SJCRH30 (cell line): ENCODE results near the gene SH3TC2. TPM values are rescaled to one million over a fixed set of nuclear protein-coding genes. Genes with fewer than 3 reads are reported as not detected.

ENCODE experiments used
- DNase-seq, 2 experiments: peaks; one replicate each; pipeline ENCODE4 v3.0.0-alpha.2; 2015 to 2020
- H3K27ac ChIP-seq: fragments of 250-450 bp; sonication (Bioruptor Pico); 2 replicates; pipeline ENCODE4 v1.5.1; 2020; ENCODE audit warnings: mild to moderate bottlenecking, moderate library complexity
- H3K27me3 ChIP-seq: fragments of 250-450 bp; sonication (Bioruptor Pico); 2 replicates; pipeline ENCODE4 v1.5.1; 2020; ENCODE audit warnings: mild to moderate bottlenecking, moderate library complexity
- H3K36me3 ChIP-seq: fragments of 250-450 bp; sonication (Bioruptor Pico); 2 replicates; pipeline ENCODE4 v1.5.1; 2020; ENCODE audit warnings: mild to moderate bottlenecking, moderate library complexity
- H3K4me1 ChIP-seq: fragments of 250-450 bp; sonication (Bioruptor Pico); 2 replicates; pipeline ENCODE4 v1.5.1; 2020; ENCODE audit warnings: mild to moderate bottlenecking, moderate library complexity
- H3K4me3 ChIP-seq: fragments of 250-450 bp; sonication (Bioruptor Pico); 2 replicates; pipeline ENCODE4 v1.5.1; 2020; ENCODE audit warnings: mild to moderate bottlenecking, moderate library complexity
- H3K9me3 ChIP-seq: fragments of 250-450 bp; sonication (Bioruptor Pico); replicated peaks from 2 replicates; pipeline ENCODE4 v1.5.1; 2020; ENCODE audit warnings: mild to moderate bottlenecking, moderate library complexity
- total RNA-seq: library from RNA; depleted of rRNA; stranded (reverse); fragments of >200 nt; shearing (Covaris generic); gene quantifications from 2 replicates; pipeline ENCODE4 v1.2.3, GENCODE V29; 2014

Gene SH3TC2
- total RNA-seq, 1 experiment from 2014 or later = 14.1 TPM

GRCh38 chr5:149007174-149007573, 55.7 kb downstream of the SH3TC2 start:
- Histone ChIP-seq H3K27ac (no peak overlapping the region), H3K4me3 (no peak overlapping the region), H3K9me3 (no peaks in the 10 kb centered on the region), H3K27me3 (no peaks in the 10 kb centered on the region), H3K36me3 (no peaks in the 10 kb centered on the region), H3K4me1 (peaks cover 21% of the 10 kb centered on the region)
- DNase-seq = no peak

DNA sequence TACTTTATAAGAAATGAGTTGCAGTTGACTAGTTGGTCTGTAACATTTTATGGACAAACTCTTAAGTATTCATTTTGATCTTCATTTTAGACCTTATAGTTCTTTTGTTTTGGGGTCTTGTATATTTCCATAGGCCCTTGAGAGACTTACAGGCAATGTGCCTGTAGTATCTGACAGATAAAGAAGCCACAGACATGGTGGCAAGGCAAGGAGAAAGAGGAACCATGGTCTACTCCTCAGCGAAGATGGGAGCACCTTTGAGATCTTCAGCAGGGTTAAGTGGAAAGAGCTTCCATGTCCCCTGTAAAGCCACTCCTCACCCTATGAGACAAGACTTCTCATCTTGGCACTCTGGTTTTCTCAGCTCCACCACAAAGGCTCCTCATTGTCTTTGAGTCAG, 56.4 kb downstream of the SH3TC2 start:
- Histone ChIP-seq H3K4me1 (peaks cover 26% of the 10 kb centered on the region), H3K9me3 (no peaks in the 10 kb centered on the region), H3K36me3 (no peaks in the 10 kb centered on the region), H3K4me3 (no peak overlapping the region), H3K27ac (no peak overlapping the region), H3K27me3 (no peaks in the 10 kb centered on the region)
- no peak for DNase-seq

DNA sequence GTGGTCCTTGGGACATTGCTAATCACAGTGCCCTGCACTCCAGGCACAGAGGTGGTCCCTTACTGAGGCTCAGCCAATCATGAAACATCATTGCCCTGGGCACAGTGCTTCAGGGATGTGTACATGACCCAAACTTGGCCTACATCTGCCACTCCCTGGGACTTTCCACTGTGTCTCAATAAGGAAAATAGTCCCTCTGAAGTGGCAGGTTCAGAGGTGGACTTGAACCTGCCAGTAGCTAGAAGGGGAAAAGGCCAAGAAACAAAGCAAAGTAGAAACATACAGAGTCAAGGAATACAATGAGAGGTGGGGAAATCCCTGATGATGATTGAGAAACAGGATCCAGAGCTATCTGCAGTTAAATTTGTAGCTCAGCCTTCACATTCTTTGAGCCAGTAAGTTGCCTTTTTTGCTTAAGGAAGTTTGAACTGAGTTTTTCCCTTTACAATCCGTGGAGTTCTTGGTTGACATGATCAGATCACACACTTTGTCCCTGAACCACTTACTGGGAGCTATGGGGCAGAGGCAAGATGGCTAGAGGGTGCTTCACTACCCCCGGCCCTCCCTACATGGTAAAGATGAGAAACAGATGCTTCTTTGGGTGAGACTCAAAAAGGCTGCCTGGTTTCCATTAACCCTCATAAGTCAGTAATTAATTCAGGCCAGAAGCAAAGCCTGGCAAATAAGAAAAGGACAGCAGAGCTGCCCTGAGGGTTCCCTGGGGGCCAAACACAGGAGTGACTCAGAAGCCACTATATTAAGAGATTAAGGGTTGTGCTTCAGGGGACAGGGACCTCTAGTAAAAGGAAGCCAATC, 57.6 kb downstream of the SH3TC2 start:
- no peaks in the 10 kb centered on the region for H3K27me3 ChIP-seq
- H3K4me1 ChIP-seq = peaks cover 31% of the 10 kb centered on the region
- no peak overlapping the region for H3K4me3 ChIP-seq
- H3K9me3 ChIP-seq = no peaks in the 10 kb centered on the region
- no peaks in the 10 kb centered on the region for H3K36me3 ChIP-seq
- H3K27ac ChIP-seq = no peak overlapping the region
- DNase-seq = no peak

- no peak overlapping the region for H3K4me3 ChIP-seq
- H3K27me3 ChIP-seq = no peaks in the 10 kb centered on the region
- no peaks in the 10 kb centered on the region for H3K9me3 ChIP-seq
- DNase-seq = no peak
- H3K4me1 ChIP-seq = peaks cover 31% of the 10 kb centered on the region
- H3K27ac ChIP-seq = no peak overlapping the region
- H3K36me3 ChIP-seq = no peaks in the 10 kb centered on the region
Observed at GRCh38 chr5:149004559-149004958, 58.3 kb downstream of the SH3TC2 start.

- Histone ChIP-seq H3K27me3 (no peaks in the 10 kb centered on the region), H3K27ac (peak overlapping the region; percentile 71), H3K9me3 (no peaks in the 10 kb centered on the region), H3K4me1 (peaks cover 32% of the 10 kb centered on the region), H3K4me3 (no peak overlapping the region), H3K36me3 (no peaks in the 10 kb centered on the region)
- DNase-seq = peak; percentile 85 to 89
Observed at GRCh38 chr5:149002761-149003689, 59.8 kb downstream of the SH3TC2 start.

DNA sequence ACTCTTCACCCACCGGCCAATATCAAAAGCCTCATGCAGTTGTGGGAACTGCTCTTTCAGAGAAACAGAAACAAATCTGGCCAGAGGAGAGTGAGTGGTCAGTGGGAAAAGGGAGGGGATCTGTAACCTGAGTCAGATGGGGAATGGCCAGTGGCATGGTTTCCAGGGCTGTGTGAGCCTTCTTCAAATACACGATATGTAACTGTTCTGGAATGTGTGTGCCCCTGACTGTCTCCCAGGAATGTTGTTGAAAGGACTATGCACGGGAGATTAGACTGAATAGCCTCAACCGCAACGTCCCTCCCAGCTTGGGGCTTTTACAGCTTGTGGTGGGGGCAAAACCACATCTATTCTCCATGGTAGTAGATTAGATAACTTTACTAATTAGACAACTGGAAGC, 60.8 kb downstream of the SH3TC2 start:
- H3K9me3 ChIP-seq = no peaks in the 10 kb centered on the region
- H3K36me3 ChIP-seq = no peaks in the 10 kb centered on the region
- peak; percentile 95 to 98 for DNase-seq
- peak overlapping the region; percentile 71 for H3K27ac ChIP-seq
- no peaks in the 10 kb centered on the region for H3K27me3 ChIP-seq
- H3K4me1 ChIP-seq = peaks cover 42% of the 10 kb centered on the region
- H3K4me3 ChIP-seq = no peak overlapping the region

DNA sequence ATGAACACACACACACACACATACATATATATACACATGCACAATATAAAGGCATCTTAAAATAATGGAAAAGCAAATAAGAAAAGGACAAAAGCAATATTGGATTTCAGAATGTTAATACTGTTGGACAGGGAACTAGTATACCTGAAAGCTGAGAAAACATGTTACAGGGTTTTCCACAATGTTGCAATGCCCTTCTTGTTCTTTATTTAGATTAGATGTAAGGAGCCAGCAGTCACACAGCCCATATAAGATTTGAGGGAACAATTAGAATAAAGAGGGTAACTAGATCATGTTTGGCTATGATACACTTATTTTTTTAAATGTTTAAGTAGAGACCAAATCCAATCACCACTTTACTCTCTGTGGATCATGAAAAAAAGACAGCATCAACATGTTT, 61.7 kb downstream of the SH3TC2 start:
- Histone ChIP-seq H3K4me1 (peaks cover 51% of the 10 kb centered on the region), H3K27me3 (no peaks in the 10 kb centered on the region), H3K9me3 (no peaks in the 10 kb centered on the region), H3K4me3 (no peak overlapping the region), H3K27ac (peak overlapping the region; percentile 71; the same call in 1 of the 2 replicates), H3K36me3 (no peaks in the 10 kb centered on the region)
- DNase-seq = no peak

- no peak for DNase-seq
- no peaks in the 10 kb centered on the region for H3K9me3 ChIP-seq
- H3K36me3 ChIP-seq = no peaks in the 10 kb centered on the region
- no peaks in the 10 kb centered on the region for H3K27me3 ChIP-seq
- peaks cover 62% of the 10 kb centered on the region for H3K4me1 ChIP-seq
- no peak overlapping the region for H3K4me3 ChIP-seq
- H3K27ac ChIP-seq = no peak overlapping the region
Observed at GRCh38 chr5:148999741-149000140, 63.1 kb downstream of the SH3TC2 start.

GRCh38 chr5:148998174-148998797, 64.6 kb downstream of the SH3TC2 start:
- Histone ChIP-seq H3K27me3 (no peaks in the 10 kb centered on the region), H3K9me3 (no peaks in the 10 kb centered on the region), H3K4me1 (peaks cover 51% of the 10 kb centered on the region), H3K36me3 (no peaks in the 10 kb centered on the region), H3K27ac (no peak overlapping the region), H3K4me3 (no peak overlapping the region)
- DNase-seq = peak; percentile 45 to 80

- H3K27me3 ChIP-seq = no peaks in the 10 kb centered on the region
- H3K27ac ChIP-seq = peak overlapping the region; percentile 58
- DNase-seq = peak; percentile 64 to 77
- no peaks in the 10 kb centered on the region for H3K9me3 ChIP-seq
- H3K36me3 ChIP-seq = no peaks in the 10 kb centered on the region
- H3K4me3 ChIP-seq = no peak overlapping the region
- H3K4me1 ChIP-seq = peaks cover 43% of the 10 kb centered on the region
Observed at GRCh38 chr5:148996270-148996669, 66.6 kb downstream of the SH3TC2 start.

- no peak overlapping the region for H3K4me3 ChIP-seq
- DNase-seq = peak; percentile 44 to 66
- H3K36me3 ChIP-seq = no peaks in the 10 kb centered on the region
- peak overlapping the region; percentile 58 for H3K27ac ChIP-seq
- H3K4me1 ChIP-seq = peaks cover 44% of the 10 kb centered on the region
- H3K9me3 ChIP-seq = no peaks in the 10 kb centered on the region
- no peaks in the 10 kb centered on the region for H3K27me3 ChIP-seq
Observed at GRCh38 chr5:148995791-148996190, 67.1 kb downstream of the SH3TC2 start.

DNA sequence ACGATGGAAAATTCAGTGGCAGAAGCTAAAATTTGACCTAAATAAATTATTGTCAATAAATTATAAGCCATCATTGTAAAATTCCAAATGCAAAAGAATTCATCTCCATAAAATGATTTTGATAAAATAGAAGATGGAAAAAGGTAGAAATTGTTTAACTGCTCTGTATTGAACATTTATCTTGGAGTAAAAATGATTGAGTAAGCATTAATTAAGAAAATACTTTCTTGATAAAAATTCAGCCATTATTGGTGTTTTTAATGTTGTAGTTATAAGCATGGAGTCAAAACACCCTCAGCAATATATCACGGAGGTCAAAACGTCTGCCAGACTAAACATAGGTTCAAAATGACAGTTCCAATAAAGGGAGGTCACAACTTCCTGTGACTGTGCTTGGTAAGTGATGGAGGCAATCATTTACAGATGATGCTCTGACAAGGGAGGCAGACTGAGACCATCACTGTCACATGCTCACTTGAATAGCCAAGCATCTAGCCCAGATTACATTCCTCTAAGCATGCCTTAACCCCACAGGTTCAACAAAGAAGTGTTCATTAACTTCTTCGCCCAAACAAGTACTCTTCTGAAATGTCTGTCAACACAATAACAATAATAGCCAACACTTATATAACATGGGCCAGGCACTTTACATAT, 69.5 kb downstream of the SH3TC2 start:
- Histone ChIP-seq H3K4me1 (peaks cover 59% of the 10 kb centered on the region), H3K36me3 (no peaks in the 10 kb centered on the region)
- no peak for DNase-seq

DNA sequence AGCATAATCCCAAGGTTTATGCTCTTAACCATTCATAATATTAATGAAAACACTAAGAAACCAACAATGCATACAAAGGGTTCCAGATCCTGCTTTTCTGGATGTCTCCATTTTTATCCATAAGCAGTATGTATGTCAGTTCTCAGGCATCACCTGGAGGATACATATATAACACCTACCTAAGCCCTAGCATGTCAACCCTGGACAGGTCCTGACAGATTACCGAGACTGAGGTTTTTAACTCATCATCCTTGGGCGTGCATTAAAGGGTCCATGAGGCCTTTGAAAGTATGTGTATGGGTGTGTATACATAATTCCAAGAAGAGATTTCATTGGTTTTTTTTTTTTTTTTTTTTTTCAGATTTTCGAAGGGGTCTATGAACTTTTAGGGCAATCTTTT, 70.6 kb downstream of the SH3TC2 start:
- no peak for DNase-seq
- Histone ChIP-seq H3K4me3 (no peak overlapping the region), H3K36me3 (no peaks in the 10 kb centered on the region), H3K4me1 (peaks cover 60% of the 10 kb centered on the region), H3K27ac (peak overlapping the region; percentile 47; the same call in 1 of the 2 replicates), H3K27me3 (no peaks in the 10 kb centered on the region), H3K9me3 (no peaks in the 10 kb centered on the region)

More for the DNA sequence above, 69.5 kb downstream of the SH3TC2 start:
- Histone ChIP-seq H3K27me3 (no peaks in the 10 kb centered on the region), H3K9me3 (no peaks in the 10 kb centered on the region), H3K4me3 (no peak overlapping the region), H3K27ac (no peak overlapping the region)

- Histone ChIP-seq H3K36me3 (no peaks in the 10 kb centered on the region), H3K4me3 (no peak overlapping the region), H3K9me3 (no peaks in the 10 kb centered on the region), H3K27ac (peak overlapping the region; percentile 47), H3K4me1 (peaks cover 55% of the 10 kb centered on the region), H3K27me3 (no peaks in the 10 kb centered on the region)
- peak; percentile 60 to 70 for DNase-seq
Observed at GRCh38 chr5:148991566-148991965, 71.3 kb downstream of the SH3TC2 start.
